DLD1 (cell line): Measurements from ENCODE around the gene IL22.

Source experiments
- in situ Hi-C: cut with HindIII; loops from 2 replicates; pipeline ENCODE4 v1.10.0; 2017; ENCODE audit warnings: low sequenced_read_pairs

The IL22 gene

GRCh38 chr12:68253504-68253903 lies at the start of gene IL22:
Gene IL22, minus strand, starts transcription at chr12:68253604. Its CDS starts 156 bp downstream, at chr12:68253448.
- in situ Hi-C loops, result no loop called here

- in situ Hi-C loops, result no loop called here
Observed at GRCh38 chr12:68297929-68298328, 44.5 kb upstream of the IL22 start.

- in situ Hi-C loops, result no loop called here
Observed at GRCh38 chr12:68294251-68294650, 40.8 kb upstream of the IL22 start.

GRCh38 chr12:68293347-68293746 lies 39.9 kb upstream of the IL22 start:
- in situ Hi-C loops, result no loop called here

- in situ Hi-C loops, result no loop called here
Observed at GRCh38 chr12:68292151-68292943, 38.9 kb upstream of the IL22 start.

GRCh38 chr12:68291396-68292036 lies 38.1 kb upstream of the IL22 start:
- in situ Hi-C loops, result no loop called here

- in situ Hi-C loops, result no loop called here
Observed at GRCh38 chr12:68290126-68290525, 36.7 kb upstream of the IL22 start.

- in situ Hi-C loops, result no loop called here
Observed at GRCh38 chr12:68287106-68287505, 33.7 kb upstream of the IL22 start.

GRCh38 chr12:68286396-68286795 lies 33.0 kb upstream of the IL22 start:
- in situ Hi-C loops, result no loop called here

GRCh38 chr12:68285541-68285940 lies 32.1 kb upstream of the IL22 start:
- in situ Hi-C loops, result no loop called here

- in situ Hi-C loops, result no loop called here
Observed at GRCh38 chr12:68281322-68282077, 28.1 kb upstream of the IL22 start.

- in situ Hi-C loops, result no loop called here
Observed at GRCh38 chr12:68280240-68280639, 26.8 kb upstream of the IL22 start.

- in situ Hi-C loops, result no loop called here
Observed at GRCh38 chr12:68279227-68280054, 26.0 kb upstream of the IL22 start.

GRCh38 chr12:68276402-68276930 lies 23.1 kb upstream of the IL22 start:
- in situ Hi-C loops, result no loop called here

- in situ Hi-C loops, result no loop called here
Observed at GRCh38 chr12:68272732-68273131, 19.3 kb upstream of the IL22 start.

GRCh38 chr12:68271346-68271745 lies 17.9 kb upstream of the IL22 start:
- in situ Hi-C loops, result no loop called here

- in situ Hi-C loops, result no loop called here
Observed at GRCh38 chr12:68270358-68270757, 17.0 kb upstream of the IL22 start.

GRCh38 chr12:68269779-68270178 lies 16.4 kb upstream of the IL22 start:
- in situ Hi-C loops, result no loop called here

- in situ Hi-C loops, result no loop called here
Observed at GRCh38 chr12:68268967-68269366, 15.6 kb upstream of the IL22 start.

GRCh38 chr12:68267892-68268396 lies 14.5 kb upstream of the IL22 start:
- in situ Hi-C loops, result no loop called here
